ENCODE measurements around the gene ATP11A. TPM values are rescaled to one million over a fixed set of nuclear protein-coding genes. Genes with fewer than 3 reads are reported as not detected.

The ATP11A gene
- total RNA-seq, 1 experiment from 2014 or later, result 41.2 TPM

GRCh38 chr13:112697756-112698655 is 8.2 kb downstream of the ATP11A start:
- CTCF ChIA-PET, result no interaction called here
- no peak overlapping the region for H3K4me3 Mint-ChIP-seq (ENCODE audit: unreplicated experiment)
- H3K27me3 Mint-ChIP-seq (ENCODE audit: insufficient read depth, unreplicated experiment), result no peaks in the 10 kb centered on the region
- no peak for DNase-seq (ENCODE audit: unreplicated experiment)
- no peaks in the 10 kb centered on the region for H3K9me3 Mint-ChIP-seq (ENCODE audit: unreplicated experiment)
- TF ChIP-seq CTCF (IDR thresholded peaks at IDR 0.05; ENCODE audit: unreplicated experiment), result no peak
- peaks cover 6% of the 10 kb centered on the region for H3K4me1 Mint-ChIP-seq (ENCODE audit: insufficient read depth, unreplicated experiment)
- intact Hi-C loops (cut with micrococcal nuclease), result no loop called here
- POLR2A ChIA-PET, result no interaction called here
- no TSS peak for BruUV-seq (replicated peaks)
- H3K27ac Mint-ChIP-seq (ENCODE audit: low read depth, unreplicated experiment), result no peak overlapping the region
- peaks cover 6% of the 10 kb centered on the region for H3K36me3 Mint-ChIP-seq (ENCODE audit: insufficient read depth, unreplicated experiment)

- intact Hi-C loops (cut with micrococcal nuclease), result no loop called here
Observed at GRCh38 chr13:112699322-112699918, 9.6 kb downstream of the ATP11A start.

DNA sequence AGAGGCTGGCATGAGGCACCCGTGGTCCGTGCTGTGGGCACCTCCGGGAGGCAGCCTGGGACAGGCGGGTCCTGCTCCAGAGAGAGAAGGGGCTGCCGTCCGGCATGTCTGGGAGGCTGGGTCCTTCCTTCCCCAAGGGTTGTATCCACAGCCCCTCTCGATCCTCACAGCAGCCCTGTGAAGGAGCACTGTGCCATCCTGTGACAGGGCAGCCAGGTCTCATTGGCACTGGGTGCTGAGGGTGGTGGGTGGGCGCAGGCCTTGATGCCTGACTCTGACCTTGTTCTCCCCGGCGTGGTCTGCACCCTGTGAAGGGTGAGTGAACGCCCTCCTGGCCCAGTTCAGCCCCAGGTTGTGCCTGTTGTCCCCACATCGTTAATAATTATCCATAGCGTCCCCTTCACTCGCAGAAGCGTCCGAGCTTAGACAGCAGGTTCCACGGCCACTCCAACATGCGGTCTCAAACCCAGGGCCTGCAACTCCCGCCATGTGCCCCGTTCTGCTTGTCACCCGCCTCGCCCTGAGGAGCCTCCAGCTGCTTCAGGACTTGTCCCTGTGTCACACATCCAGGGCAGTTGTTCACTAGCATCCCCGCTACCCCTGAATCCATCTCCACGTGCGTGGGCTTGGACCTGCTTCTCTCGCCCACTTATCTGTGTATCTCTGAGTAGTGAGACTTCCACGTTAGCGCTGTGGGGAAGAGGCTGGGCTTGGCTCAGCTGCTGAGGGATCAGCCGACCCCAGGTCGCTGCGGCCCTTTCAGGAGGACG is 10.6 kb downstream of the ATP11A start:
- no peak for TF ChIP-seq CTCF (IDR thresholded peaks at IDR 0.05; ENCODE audit: unreplicated experiment)
- DNase-seq (ENCODE audit: unreplicated experiment), result no peak
- Mint-ChIP-seq H3K9me3 (ENCODE audit: unreplicated experiment) (no peaks in the 10 kb centered on the region), H3K4me1 (ENCODE audit: insufficient read depth, unreplicated experiment) (no peaks in the 10 kb centered on the region), H3K4me3 (ENCODE audit: unreplicated experiment) (no peak overlapping the region), H3K36me3 (ENCODE audit: insufficient read depth, unreplicated experiment) (peaks cover 6% of the 10 kb centered on the region), H3K27me3 (ENCODE audit: insufficient read depth, unreplicated experiment) (no peaks in the 10 kb centered on the region), H3K27ac (ENCODE audit: low read depth, unreplicated experiment) (no peak overlapping the region)
- BruUV-seq (replicated peaks), result no TSS peak
- intact Hi-C loops (cut with micrococcal nuclease), result no loop called here
- POLR2A ChIA-PET, result no interaction called here
- CTCF ChIA-PET, result interaction anchor here (0.6 kb wide), 1 partner anchor 10 kb away, joined by 3 read pairs; no protein-coding TSS in a partner anchor

More at GRCh38 chr13:112699322-112699918, 9.6 kb downstream of the ATP11A start:
- no peak for TF ChIP-seq CTCF (IDR thresholded peaks at IDR 0.05; ENCODE audit: unreplicated experiment)
- Mint-ChIP-seq H3K4me1 (ENCODE audit: insufficient read depth, unreplicated experiment) (no peaks in the 10 kb centered on the region), H3K4me3 (ENCODE audit: unreplicated experiment) (no peak overlapping the region), H3K27ac (ENCODE audit: low read depth, unreplicated experiment) (no peak overlapping the region), H3K9me3 (ENCODE audit: unreplicated experiment) (no peaks in the 10 kb centered on the region), H3K27me3 (ENCODE audit: insufficient read depth, unreplicated experiment) (no peaks in the 10 kb centered on the region), H3K36me3 (ENCODE audit: insufficient read depth, unreplicated experiment) (peaks cover 6% of the 10 kb centered on the region)
- CTCF ChIA-PET, result no interaction called here
- DNase-seq (ENCODE audit: unreplicated experiment), result no peak
- no TSS peak for BruUV-seq (replicated peaks)
- POLR2A ChIA-PET, result no interaction called here

Data from MCF 10A (cell line).